Inflammatory macrophage treated with lipopolysaccharide for 4 hours (primary cell): Measurements from ENCODE around the gene PCDHB16.

Source experiments
- DNase-seq: peaks from one replicate; pipeline ENCODE4 v3.0.0-alpha.2; 2020

PCDHB16 gene

GRCh38 chr5:141234109-141234667 lies 52.0 kb downstream of the PCDHB16 start:
- no peak for DNase-seq
